Measurements from ENCODE around the gene PRR13. TPM values are rescaled to one million over a fixed set of nuclear protein-coding genes. Genes with fewer than 3 reads are reported as not detected.

Gene PRR13
- total and polyA plus RNA-seq, 4 experiments from 2014 or later: 242 to 843 (median 396) TPM

DNA sequence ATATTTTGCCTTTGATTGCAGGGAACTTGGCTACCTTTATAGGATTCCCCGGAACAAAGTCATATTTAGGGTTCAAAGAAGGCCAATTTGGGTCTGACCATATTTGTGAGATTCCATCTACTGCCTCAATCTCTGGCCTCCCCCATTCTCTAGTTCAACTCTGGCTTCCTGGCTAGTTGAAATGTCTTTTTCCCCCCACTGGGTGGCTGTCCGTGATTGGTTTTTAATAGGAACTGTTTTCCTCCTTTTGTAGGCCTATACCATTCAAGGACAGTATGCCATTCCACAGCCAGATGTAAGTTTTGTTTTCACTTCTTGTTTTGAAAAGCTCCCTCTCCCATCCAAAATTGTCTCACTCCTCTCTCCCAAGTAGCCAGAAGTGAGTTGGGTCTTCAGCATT, 24.1 kb downstream of the PRR13 start:
- Histone ChIP-seq H3K27me3 (ENCODE audit: insufficient read depth, low read length) (no peaks in the 10 kb centered on the region), H3K4me1 (ENCODE audit: insufficient read depth, low read length) (no peaks in the 10 kb centered on the region), H3K36me3 (ENCODE audit: insufficient read depth, low read length) (peaks cover 97% of the 10 kb centered on the region), H3K4me3 (ENCODE audit: low read length in 2 of 2) (no peak overlapping the region), H3K27ac (ENCODE audit: low read depth, low read length) (no peak overlapping the region), H3K9me3 (ENCODE audit: control insufficient read depth in 1 of 2, low read length in 2 of 2) (no peaks in the 10 kb centered on the region)
- H3K36me3 Mint-ChIP-seq: peaks cover 68 to 87% of the 10 kb centered on the region in 2 donors
- intact Hi-C loops (cut with micrococcal nuclease): no loop called here
- ChIA-PET CTCF (ENCODE audit: partially characterized antibody) (interaction anchor here (1.6 kb wide), 1 partner anchor 43 kb away, joined by 4 read pairs; no protein-coding TSS in a partner anchor), POLR2A (ENCODE audit: partially characterized antibody) (no interaction called here)
- DNase-seq: no peak
- H3K27ac Mint-ChIP-seq: peak overlapping the region in 5 of 7 donors; percentile 29 to 67 (median 48)
- peaks cover 14 to 33% (median 25%) of the 10 kb centered on the region in 4 donors for H3K4me1 Mint-ChIP-seq
- no peak overlapping the region for H3K4me3 Mint-ChIP-seq
- H3K9me3 Mint-ChIP-seq: no peaks in the 10 kb centered on the region
- no peaks in the 10 kb centered on the region for H3K27me3 Mint-ChIP-seq

DNA sequence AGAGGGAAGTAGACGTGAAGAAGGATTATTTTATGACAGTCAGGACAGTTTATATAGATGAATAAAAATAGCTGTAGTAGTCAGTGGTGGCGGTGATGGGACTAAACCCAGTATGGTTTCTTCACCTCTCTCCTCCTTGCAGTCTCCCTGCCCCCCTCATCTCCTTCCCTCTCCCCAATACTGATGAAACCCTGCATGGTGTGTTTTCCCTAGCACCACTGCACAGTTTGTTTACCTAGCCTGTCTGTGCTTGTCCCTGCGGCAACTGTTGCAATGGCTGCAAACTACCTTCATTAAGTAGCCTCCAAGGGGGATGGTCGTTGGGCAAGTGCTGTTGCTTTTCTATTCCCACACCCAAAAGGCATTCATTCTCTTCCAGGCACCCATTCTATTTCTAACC, 25.1 kb downstream of the PRR13 start:
- peaks cover 94% of the 10 kb centered on the region for H3K36me3 ChIP-seq (ENCODE audit: insufficient read depth, low read length)
- Mint-ChIP-seq H3K4me1 (peaks cover 18 to 34% (median 27%) of the 10 kb centered on the region in 4 donors), H3K27ac (peak overlapping the region in 6 of 7 donors; percentile 15 to 69 (median 58)), H3K36me3 (peaks cover 67 to 86% of the 10 kb centered on the region in 2 donors), H3K9me3 (no peaks in the 10 kb centered on the region), H3K4me3 (no peak overlapping the region), H3K27me3 (no peaks in the 10 kb centered on the region)
- H3K4me3 ChIP-seq (ENCODE audit: low read length in 2 of 2): no peak overlapping the region
- intact Hi-C loops (cut with micrococcal nuclease): no loop called here
- POLR2A ChIA-PET (ENCODE audit: partially characterized antibody): interaction anchor here (1.7 kb wide), 1 partner anchor 15 kb away, joined by 4 read pairs; no protein-coding TSS in a partner anchor
- H3K27me3 ChIP-seq (ENCODE audit: insufficient read depth, low read length): no peaks in the 10 kb centered on the region
- CTCF ChIA-PET (ENCODE audit: partially characterized antibody): no interaction called here
- no peaks in the 10 kb centered on the region for H3K9me3 ChIP-seq (ENCODE audit: control insufficient read depth in 1 of 2, low read length in 2 of 2)
- DNase-seq: no peak
- no peak overlapping the region for H3K27ac ChIP-seq (ENCODE audit: low read depth, low read length)
- H3K4me1 ChIP-seq (ENCODE audit: insufficient read depth, low read length): peaks cover 2% of the 10 kb centered on the region

DNA sequence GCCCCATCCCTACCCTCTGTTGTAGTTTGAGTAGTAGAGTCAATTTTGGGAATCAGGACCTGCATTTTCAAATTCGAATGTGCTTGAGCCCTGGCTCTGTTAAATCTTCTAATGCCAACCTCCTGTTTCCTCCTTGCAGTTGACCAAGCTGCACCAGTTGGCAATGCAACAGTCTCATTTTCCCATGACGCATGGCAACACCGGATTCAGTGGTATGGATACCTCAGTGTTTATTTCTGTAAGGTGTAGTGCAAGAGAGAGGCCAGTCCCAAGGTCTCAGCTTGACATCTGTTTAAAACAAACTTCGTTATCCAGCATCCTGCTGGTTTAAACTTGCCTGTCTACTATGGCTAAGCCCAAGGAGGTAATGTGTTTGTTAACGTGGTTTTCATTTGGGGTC, 25.5 kb downstream of the PRR13 start:
- Histone ChIP-seq H3K4me1 (ENCODE audit: insufficient read depth, low read length) (peaks cover 6% of the 10 kb centered on the region), H3K4me3 (ENCODE audit: low read length in 2 of 2) (no peak overlapping the region), H3K36me3 (ENCODE audit: insufficient read depth, low read length) (peaks cover 94% of the 10 kb centered on the region), H3K9me3 (ENCODE audit: control insufficient read depth in 1 of 2, low read length in 2 of 2) (no peaks in the 10 kb centered on the region), H3K27me3 (ENCODE audit: insufficient read depth, low read length) (no peaks in the 10 kb centered on the region), H3K27ac (ENCODE audit: low read depth, low read length) (no peak overlapping the region)
- H3K4me3 Mint-ChIP-seq: no peak overlapping the region
- CTCF ChIA-PET (ENCODE audit: partially characterized antibody): interaction anchor here (1.3 kb wide), 1 partner anchor 10 kb away, joined by 4 read pairs; no protein-coding TSS in a partner anchor
- POLR2A ChIA-PET (ENCODE audit: partially characterized antibody): interaction anchor here (1.1 to 1.7 kb wide), 2 partner anchors 14 to 34 kb away, joined by 4 read pairs; partner anchors contain the start of gene TARBP2
- DNase-seq: no peak
- no peaks in the 10 kb centered on the region for H3K9me3 Mint-ChIP-seq
- H3K4me1 Mint-ChIP-seq: peaks cover 20 to 38% (median 31%) of the 10 kb centered on the region in 4 donors
- H3K36me3 Mint-ChIP-seq: peaks cover 68 to 86% of the 10 kb centered on the region in 2 donors
- no peaks in the 10 kb centered on the region for H3K27me3 Mint-ChIP-seq
- peak overlapping the region in 5 of 7 donors; percentile 15 to 69 (median 64) for H3K27ac Mint-ChIP-seq
- intact Hi-C loops (cut with micrococcal nuclease): no loop called here

DNA sequence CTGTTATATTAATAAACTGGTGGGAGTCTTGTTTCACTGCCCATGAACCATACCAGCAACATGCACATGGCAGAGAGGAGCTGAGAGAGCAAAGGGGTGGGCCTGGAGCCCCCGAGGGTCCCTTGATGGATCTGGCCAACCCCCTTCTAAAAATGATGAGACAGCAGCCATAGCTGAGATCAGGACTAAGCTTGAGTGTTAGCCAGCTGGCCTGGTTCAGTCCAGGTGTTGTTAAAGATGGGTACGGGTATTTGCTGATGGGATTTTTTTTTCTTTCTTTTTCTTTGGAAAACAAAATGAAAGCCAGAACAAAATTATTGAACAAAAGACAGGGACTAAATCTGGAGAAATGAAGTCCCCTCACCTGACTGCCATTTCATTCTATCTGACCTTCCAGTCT, 26.3 kb downstream of the PRR13 start:
- DNase-seq: no peak
- Histone ChIP-seq H3K4me3 (ENCODE audit: low read length in 2 of 2) (no peak overlapping the region), H3K36me3 (ENCODE audit: insufficient read depth, low read length) (peaks cover 94% of the 10 kb centered on the region), H3K27me3 (ENCODE audit: insufficient read depth, low read length) (no peaks in the 10 kb centered on the region), H3K9me3 (ENCODE audit: control insufficient read depth in 1 of 2, low read length in 2 of 2) (no peaks in the 10 kb centered on the region), H3K27ac (ENCODE audit: low read depth, low read length) (no peak overlapping the region), H3K4me1 (ENCODE audit: insufficient read depth, low read length) (peaks cover 14% of the 10 kb centered on the region)
- Mint-ChIP-seq H3K9me3 (no peaks in the 10 kb centered on the region), H3K27me3 (no peaks in the 10 kb centered on the region), H3K4me3 (no peak overlapping the region), H3K36me3 (peaks cover 61 to 86% of the 10 kb centered on the region in 2 donors), H3K27ac (peak overlapping the region in 3 of 7 donors; percentile 1 to 77 (median 30)), H3K4me1 (peaks cover 26 to 41% (median 34%) of the 10 kb centered on the region in 4 donors)
- intact Hi-C loops (cut with micrococcal nuclease): no loop called here
- ChIA-PET CTCF (ENCODE audit: partially characterized antibody) (interaction anchor here (1.2 to 1.3 kb wide), 2 partner anchors 9 to 401 kb away, joined by 3 to 4 read pairs; no protein-coding TSS in a partner anchor), POLR2A (ENCODE audit: partially characterized antibody) (interaction anchor here (0.6 to 1.7 kb wide), 3 partner anchors 13 to 33 kb away, joined by 3 to 4 read pairs (median 4); partner anchors contain the start of gene TARBP2)

DNA sequence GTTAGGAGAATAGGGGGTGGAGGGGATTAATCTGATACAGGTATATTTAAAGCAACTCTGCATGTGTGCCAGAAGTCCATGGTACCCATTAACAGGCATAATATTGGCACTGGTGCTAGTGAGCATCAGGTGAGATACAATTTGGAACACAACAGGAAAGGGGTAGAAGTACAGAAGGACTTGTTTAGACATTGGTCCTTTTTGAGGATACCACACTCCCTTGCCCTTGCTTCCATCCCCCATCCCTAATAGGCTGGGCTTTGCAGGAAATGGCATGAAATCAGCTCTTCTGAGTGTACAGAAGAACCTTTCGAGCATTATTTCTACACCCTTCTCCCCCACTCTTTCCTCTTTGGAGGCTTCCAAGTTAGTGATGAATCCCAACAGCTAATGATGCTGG, 26.7 kb downstream of the PRR13 start:
- Histone ChIP-seq H3K9me3 (ENCODE audit: control insufficient read depth in 1 of 2, low read length in 2 of 2) (no peaks in the 10 kb centered on the region), H3K4me3 (ENCODE audit: low read length in 2 of 2) (no peak overlapping the region), H3K27me3 (ENCODE audit: insufficient read depth, low read length) (no peaks in the 10 kb centered on the region), H3K27ac (ENCODE audit: low read depth, low read length) (no peak overlapping the region), H3K36me3 (ENCODE audit: insufficient read depth, low read length) (peaks cover 94% of the 10 kb centered on the region), H3K4me1 (ENCODE audit: insufficient read depth, low read length) (peaks cover 18% of the 10 kb centered on the region)
- no peak for DNase-seq
- ChIA-PET POLR2A (ENCODE audit: partially characterized antibody) (interaction anchor here (0.6 to 1.7 kb wide), 3 partner anchors 13 to 33 kb away, joined by 3 to 4 read pairs (median 4); partner anchors contain the start of gene TARBP2), CTCF (ENCODE audit: partially characterized antibody) (interaction anchor here (1.2 to 1.3 kb wide), 2 partner anchors 9 to 401 kb away, joined by 3 to 4 read pairs; no protein-coding TSS in a partner anchor)
- peak overlapping the region in 1 of 7 donors; percentile 88 for H3K27ac Mint-ChIP-seq
- peaks cover 57 to 84% of the 10 kb centered on the region in 2 donors for H3K36me3 Mint-ChIP-seq
- peaks cover 23 to 42% (median 33%) of the 10 kb centered on the region in 4 donors for H3K4me1 Mint-ChIP-seq
- no peaks in the 10 kb centered on the region for H3K27me3 Mint-ChIP-seq
- intact Hi-C loops (cut with micrococcal nuclease): no loop called here
- no peak overlapping the region for H3K4me3 Mint-ChIP-seq
- no peaks in the 10 kb centered on the region for H3K9me3 Mint-ChIP-seq

DNA sequence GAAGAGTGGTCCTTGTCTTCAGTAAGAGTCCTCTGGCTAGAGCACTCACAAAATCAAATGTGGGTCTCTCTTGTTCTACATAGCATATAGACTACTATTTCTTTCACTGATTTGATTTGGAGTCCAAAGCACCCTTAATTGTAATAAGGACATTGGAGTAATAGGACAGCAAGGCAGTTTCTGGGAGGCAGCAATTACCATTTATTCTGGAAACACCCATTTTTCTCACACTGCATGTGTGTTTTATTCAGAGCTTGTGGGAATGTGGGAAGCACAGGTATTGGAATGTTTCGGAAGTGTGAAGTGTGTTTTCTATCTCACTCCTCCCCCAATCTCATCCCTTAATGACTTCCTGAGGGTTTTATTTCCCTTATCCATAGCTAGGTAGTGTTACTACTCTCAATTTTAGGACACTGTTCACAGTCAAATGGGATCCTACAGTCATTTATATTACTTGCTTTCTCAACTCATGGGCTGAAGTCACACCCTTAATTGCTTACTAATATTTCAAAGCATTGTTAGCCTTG, 30.6 kb downstream of the PRR13 start:
- CTCF ChIA-PET (ENCODE audit: partially characterized antibody): interaction anchor here (1.9 to 7.2 kb wide), 2 partner anchors 21 to 37 kb away, joined by 6 to 74 read pairs; partner anchors contain the start of gene NPFF

DNA sequence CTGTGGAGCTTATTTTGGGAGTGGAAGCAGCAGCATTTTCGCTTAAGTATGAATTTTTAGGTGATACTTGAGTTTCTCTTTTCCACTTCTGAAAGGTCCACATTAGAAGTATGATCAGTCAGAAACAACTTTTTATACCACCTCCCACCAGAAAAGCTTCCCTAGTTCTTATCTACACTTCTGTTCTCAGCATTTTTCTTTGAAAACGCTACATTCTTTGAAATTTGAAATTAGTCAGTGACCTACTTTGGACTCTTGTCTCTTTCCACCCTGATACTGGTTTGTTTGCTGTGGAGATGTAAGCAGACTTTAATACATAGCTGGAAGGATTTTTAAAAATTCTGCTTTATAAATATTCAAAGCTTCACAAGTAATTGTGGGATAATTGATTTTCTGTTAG, 32.5 kb downstream of the PRR13 start:
- Histone ChIP-seq H3K9me3 (ENCODE audit: control insufficient read depth in 1 of 2, low read length in 2 of 2) (no peaks in the 10 kb centered on the region), H3K4me3 (ENCODE audit: low read length in 2 of 2) (no peak overlapping the region), H3K27ac (ENCODE audit: low read depth, low read length) (no peak overlapping the region), H3K4me1 (ENCODE audit: insufficient read depth, low read length) (peaks cover 48% of the 10 kb centered on the region), H3K27me3 (ENCODE audit: insufficient read depth, low read length) (no peaks in the 10 kb centered on the region), H3K36me3 (ENCODE audit: insufficient read depth, low read length) (peaks cover 88% of the 10 kb centered on the region)
- DNase-seq: no peak
- peaks cover 44 to 80% of the 10 kb centered on the region in 2 donors for H3K36me3 Mint-ChIP-seq
- H3K4me3 Mint-ChIP-seq: peak overlapping the region in 5 of 8 donors; percentile 15 to 74 (median 28)
- ChIA-PET POLR2A (ENCODE audit: partially characterized antibody) (interaction anchor here (0.7 to 7.6 kb wide), 6 partner anchors 10 to 129 kb away, joined by 3 to 67 read pairs (median 9); partner anchors contain the start of genes MAP3K12 and TARBP2), CTCF (ENCODE audit: partially characterized antibody) (interaction anchor here (1.2 to 7.2 kb wide), 8 partner anchors 8 to 122 kb away, joined by 3 to 74 read pairs (median 5); partner anchors contain the start of genes NPFF and TARBP2)
- H3K27ac Mint-ChIP-seq: peak overlapping the region; percentile 68 to 92 (median 81)
- H3K27me3 Mint-ChIP-seq: no peaks in the 10 kb centered on the region
- H3K4me1 Mint-ChIP-seq: peaks cover 34 to 59% (median 40%) of the 10 kb centered on the region in 4 donors
- H3K9me3 Mint-ChIP-seq: no peaks in the 10 kb centered on the region
- intact Hi-C loops (cut with micrococcal nuclease): loop anchor here (2.0 kb wide), 1 partner anchor 15 kb away; no protein-coding TSS in a partner anchor

More for the DNA sequence above, 30.6 kb downstream of the PRR13 start:
- H3K9me3 ChIP-seq (ENCODE audit: control insufficient read depth in 1 of 2, low read length in 2 of 2): no peaks in the 10 kb centered on the region
- POLR2A ChIA-PET (ENCODE audit: partially characterized antibody): interaction anchor here (1.1 to 7.6 kb wide), 4 partner anchors 10 to 28 kb away, joined by 3 to 67 read pairs (median 6); partner anchors contain the start of genes MAP3K12 and TARBP2
- no peaks in the 10 kb centered on the region for H3K27me3 Mint-ChIP-seq
- no peaks in the 10 kb centered on the region for H3K9me3 Mint-ChIP-seq
- no peak for DNase-seq
- intact Hi-C loops (cut with micrococcal nuclease): no loop called here
- H3K4me3 ChIP-seq (ENCODE audit: low read length in 2 of 2): no peak overlapping the region
- no peak overlapping the region for H3K4me3 Mint-ChIP-seq
- peaks cover 95% of the 10 kb centered on the region for H3K36me3 ChIP-seq (ENCODE audit: insufficient read depth, low read length)
- H3K27ac Mint-ChIP-seq: peak overlapping the region in 3 of 7 donors; percentile 74 to 80 (median 75)
- peaks cover 36 to 58% (median 40%) of the 10 kb centered on the region in 4 donors for H3K4me1 Mint-ChIP-seq
- H3K27ac ChIP-seq (ENCODE audit: low read depth, low read length): no peak overlapping the region
- H3K36me3 Mint-ChIP-seq: peaks cover 59 to 84% of the 10 kb centered on the region in 2 donors
- no peaks in the 10 kb centered on the region for H3K27me3 ChIP-seq (ENCODE audit: insufficient read depth, low read length)
- H3K4me1 ChIP-seq (ENCODE audit: insufficient read depth, low read length): peaks cover 47% of the 10 kb centered on the region

All from CD4-positive, alpha-beta memory T cell (primary cell).